HepG2 (cell line): ENCODE measurements around the gene UNC119B. TPM values are rescaled to one million over a fixed set of nuclear protein-coding genes. Genes with fewer than 3 reads are reported as not detected.

ENCODE experiments used
- ATF7 ChIP-seq, 2 experiments: fragments of 450-650 bp in 1 of 2; sonication (generic) in 1 of 2; formaldehyde crosslinking in 1 of 2; IDR thresholded peaks; 2 replicates each; pipeline versions ENCODE4 v1.4.0 to v1.6.1; 2016 to 2020; ENCODE audit warnings: antibody characterized with exemption in 1 of 2, mild to moderate bottlenecking in 1 of 2, missing genetic modification reagents in 1 of 2
- HDAC1 ChIP-seq: sonication (generic); formaldehyde crosslinking; IDR thresholded peaks from 2 replicates; pipeline ENCODE4 v1.5.1; 2020; ENCODE audit warnings: mild to moderate bottlenecking, missing genetic modification reagents
- JDP2 ChIP-seq: sonication (generic); formaldehyde crosslinking; IDR thresholded peaks from 2 replicates; pipeline ENCODE4 v1.8.1; 2022; ENCODE audit warnings: missing genetic modification reagents, borderline replicate concordance
- MED1 ChIP-seq: sonication (generic); formaldehyde crosslinking; IDR thresholded peaks from 2 replicates; pipeline ENCODE4 v1.4.0; 2020; ENCODE audit warnings: missing genetic modification reagents
- NCOR1 ChIP-seq: fragments of 200-600 bp; sonication (generic); IDR thresholded peaks from 2 replicates; pipeline ENCODE4 v1.7.0; 2017; ENCODE audit warnings: antibody characterized with exemption, low read length, borderline replicate concordance
- NKX3-1 ChIP-seq: sonication (generic); formaldehyde crosslinking; IDR thresholded peaks from 2 replicates; pipeline ENCODE4 v1.5.0; 2020; ENCODE audit warnings: missing genetic modification reagents
- PAXIP1 ChIP-seq: sonication (generic); formaldehyde crosslinking; conservative IDR thresholded peaks from 2 replicates; pipeline ENCODE4 v1.4.0; 2020; ENCODE audit warnings: mild to moderate bottlenecking, missing genetic modification reagents, moderate library complexity
- PRDM15 ChIP-seq: sonication (generic); formaldehyde crosslinking; IDR thresholded peaks from 2 replicates; pipeline ENCODE4 v1.4.0; 2020; ENCODE audit warnings: missing genetic modification reagents
- SAP130 ChIP-seq: IDR thresholded peaks from 2 replicates; pipeline ENCODE4 v1.6.1; 2016; ENCODE audit warnings: low read depth
- TCF12 ChIP-seq, 2 experiments: fragments of 450-650 bp in 1 of 2; sonication (generic) in 1 of 2; formaldehyde crosslinking in 1 of 2; IDR thresholded peaks; 2 replicates each; pipeline versions ENCODE4 v1.6.1 to v1.8.0; 2017 to 2022; ENCODE audit warnings: antibody characterized with exemption in 1 of 2, mild to moderate bottlenecking in 1 of 2, missing genetic modification reagents in 1 of 2, moderate library complexity in 1 of 2
- TMF1 ChIP-seq: sonication (generic); formaldehyde crosslinking; IDR thresholded peaks from 2 replicates; pipeline ENCODE4 v1.8.1; 2022; ENCODE audit warnings: low read depth, missing genetic modification reagents
- YEATS4 ChIP-seq: sonication (generic); formaldehyde crosslinking; IDR thresholded peaks from 2 replicates; pipeline ENCODE4 v1.4.0; 2020; ENCODE audit warnings: missing genetic modification reagents, borderline replicate concordance
- ZBTB44 ChIP-seq: sonication (generic); formaldehyde crosslinking; IDR thresholded peaks from 2 replicates; pipeline ENCODE4 v1.4.0; 2020; ENCODE audit warnings: missing genetic modification reagents
- ZNF17 ChIP-seq: sonication (generic); formaldehyde crosslinking; IDR thresholded peaks from 2 replicates; pipeline ENCODE4 v1.5.0; 2020; ENCODE audit warnings: mild to moderate bottlenecking, missing genetic modification reagents
- ZNF18 ChIP-seq: sonication (generic); formaldehyde crosslinking; IDR thresholded peaks from 2 replicates; pipeline ENCODE4 v1.8.0; 2022; ENCODE audit warnings: mild to moderate bottlenecking, missing genetic modification reagents; ENCODE audit not compliant: insufficient replicate concordance
- ZNF205 ChIP-seq: IDR thresholded peaks from 2 replicates; pipeline ENCODE4 v1.6.1; 2018; ENCODE audit warnings: missing biosample characterization, missing genetic modification reagents
- polyA plus RNA-seq, 8 experiments: library from polyadenylated mRNA; depleted of rRNA in 3 of 8; stranded (reverse) in 7 of 8; unstranded in 1 of 8; fragments of >200 nt; fragmentation: Illumina TruSeq in 4 of 8; extraction: Trizol in 4 of 8; gene quantifications; 2 replicates each; pipeline versions ENCODE4 v1.2.1 to v1.2.3, GENCODE V29; 2011 to 2016; ENCODE audit warnings: low read depth in 4 of 8, missing spikeins in 1 of 8, mixed read lengths in 1 of 8; ENCODE audit not compliant: insufficient read depth in 1 of 8
- total RNA-seq, 5 experiments: library from RNA; depleted of rRNA; stranded (reverse); fragments of >200 nt; fragmentation: Illumina TruSeq; extraction: Trizol; gene quantifications; 2 replicates each; pipeline ENCODE4 v1.2.3, GENCODE V29; 2016; ENCODE audit warnings: low read depth in 1 of 5
- TF ChIP-seq, protein P1 (sequence below): sonication (generic); formaldehyde crosslinking; conservative IDR thresholded peaks from 2 replicates; pipeline ENCODE4 v1.4.0; 2020; ENCODE audit warnings: missing genetic modification reagents

UNC119B gene
- total and polyA plus RNA-seq, 2 of the 13 experiments (the other 11 are each of a cell fraction or from before 2014, with no cell fraction given): 19.6 to 19.7 TPM

DNA sequence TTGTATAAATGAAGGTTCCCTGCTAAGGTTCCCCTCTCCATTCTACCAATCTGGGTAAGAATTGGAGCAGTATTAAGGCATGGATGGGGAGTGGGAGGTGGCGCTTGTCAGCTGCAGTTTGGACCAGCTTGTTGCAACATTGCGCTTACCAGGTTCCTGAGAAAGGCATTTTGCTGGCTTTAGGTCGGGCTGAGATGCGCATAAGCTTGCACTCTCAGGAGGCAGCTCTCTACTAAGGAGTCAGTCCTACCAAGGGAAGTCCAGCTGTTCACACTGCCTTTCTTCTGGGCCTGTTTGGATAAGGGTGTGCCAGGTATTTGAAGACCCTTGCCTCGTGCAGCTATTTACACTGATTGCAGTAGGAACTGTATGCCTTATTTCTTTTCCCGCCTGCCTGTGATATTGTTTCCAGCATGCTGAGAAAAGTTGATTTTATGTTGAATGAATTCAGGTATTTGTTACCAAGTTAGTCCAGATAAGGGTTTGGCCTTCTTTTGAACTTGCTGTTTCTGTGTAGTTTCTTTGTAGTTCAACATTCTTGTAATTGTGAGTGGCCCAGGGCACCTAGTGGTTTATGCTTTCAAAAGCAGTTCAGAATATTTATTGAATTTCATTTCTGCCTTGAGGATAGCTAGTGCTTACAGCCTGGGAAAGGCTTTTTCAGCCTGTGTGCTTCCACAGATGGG, 20.7 kb upstream of the UNC119B start (continued):
- TF ChIP-seq PRDM15 (no peak), YEATS4 (CRISPR knock-in tag) (no peak), ZNF205 (CRISPR knock-in tag) (no peak), NKX3-1 (CRISPR knock-in tag) (no peak), MED1 (CRISPR knock-in tag) (no peak), HDAC1 (CRISPR knock-in tag) (peak; percentile 37; the same call in 1 of the 2 replicates), JDP2 (CRISPR knock-in tag) (no peak), ZNF18 (CRISPR knock-in tag) (no peak), TCF12 (IDR thresholded peaks at IDR 0.05) (no peak), TCF12 (CRISPR knock-in tag; IDR thresholded peaks at IDR 0.05) (no peak), PAXIP1 (CRISPR knock-in tag) (no peak), TMF1 (CRISPR knock-in tag) (no peak), ZBTB44 (CRISPR knock-in tag) (no peak), NCOR1 (no peak), SAP130 (CRISPR knock-in tag) (peak; percentile 11; the same call in 1 of the 2 replicates), ATF7 (IDR thresholded peaks at IDR 0.05) (no peak), ATF7 (CRISPR knock-in tag; IDR thresholded peaks at IDR 0.05) (no peak), ZNF17 (CRISPR knock-in tag) (no peak)
- TF ChIP-seq, protein P1, sequence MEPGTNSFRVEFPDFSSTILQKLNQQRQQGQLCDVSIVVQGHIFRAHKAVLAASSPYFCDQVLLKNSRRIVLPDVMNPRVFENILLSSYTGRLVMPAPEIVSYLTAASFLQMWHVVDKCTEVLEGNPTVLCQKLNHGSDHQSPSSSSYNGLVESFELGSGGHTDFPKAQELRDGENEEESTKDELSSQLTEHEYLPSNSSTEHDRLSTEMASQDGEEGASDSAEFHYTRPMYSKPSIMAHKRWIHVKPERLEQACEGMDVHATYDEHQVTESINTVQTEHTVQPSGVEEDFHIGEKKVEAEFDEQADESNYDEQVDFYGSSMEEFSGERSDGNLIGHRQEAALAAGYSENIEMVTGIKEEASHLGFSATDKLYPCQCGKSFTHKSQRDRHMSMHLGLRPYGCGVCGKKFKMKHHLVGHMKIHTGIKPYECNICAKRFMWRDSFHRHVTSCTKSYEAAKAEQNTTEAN (CRISPR knock-in tag): no peak
